Type B pancreatic cell (in vitro differentiated cells): ENCODE data around the gene MAP3K7. TPM values are rescaled to one million over a fixed set of nuclear protein-coding genes. Genes with fewer than 3 reads are reported as not detected.

ENCODE experiments used
- DNase-seq: peaks from one replicate; pipeline ENCODE4 v3.0.0; 2021; ENCODE audit warnings: mixed read lengths; ENCODE audit not compliant: unreplicated experiment; ENCODE audit errors: extremely low spot score
- H3K27ac Mint-ChIP-seq: 2 replicates; pipeline ENCODE4 v1.8.0; 2021; ENCODE audit warnings: mild to moderate bottlenecking, mixed read lengths
- H3K27me3 Mint-ChIP-seq: 2 replicates; pipeline ENCODE4 v1.8.0; 2021; ENCODE audit warnings: mixed read lengths
- H3K36me3 Mint-ChIP-seq: 2 replicates; pipeline ENCODE4 v1.8.0; 2021; ENCODE audit warnings: mixed read lengths
- H3K4me1 Mint-ChIP-seq: one replicate; pipeline ENCODE4 v1.8.0; 2021; ENCODE audit warnings: mixed read lengths; ENCODE audit not compliant: unreplicated experiment
- H3K4me3 Mint-ChIP-seq: 2 replicates; pipeline ENCODE4 v1.8.0; 2021; ENCODE audit warnings: mild to moderate bottlenecking, mixed read lengths
- H3K9me3 Mint-ChIP-seq: 2 replicates; pipeline ENCODE4 v1.8.0; 2021; ENCODE audit warnings: mixed read lengths
- total RNA-seq: library from RNA; stranded (reverse); gene quantifications from 2 replicates; pipeline ENCODE4 v1.2.1, GENCODE V29; 2021; ENCODE audit warnings: low replicate concordance
- TF ChIP-seq, protein P1 (sequence below): fragments of 200-600 bp; sonication (generic); conservative IDR thresholded peaks from 2 replicates; pipeline ENCODE4 v1.5.0; 2021; ENCODE audit warnings: antibody characterized with exemption, mild to moderate bottlenecking

Gene MAP3K7
- total RNA-seq, 1 donor from 2014 or later, result 34.1 TPM

DNA sequence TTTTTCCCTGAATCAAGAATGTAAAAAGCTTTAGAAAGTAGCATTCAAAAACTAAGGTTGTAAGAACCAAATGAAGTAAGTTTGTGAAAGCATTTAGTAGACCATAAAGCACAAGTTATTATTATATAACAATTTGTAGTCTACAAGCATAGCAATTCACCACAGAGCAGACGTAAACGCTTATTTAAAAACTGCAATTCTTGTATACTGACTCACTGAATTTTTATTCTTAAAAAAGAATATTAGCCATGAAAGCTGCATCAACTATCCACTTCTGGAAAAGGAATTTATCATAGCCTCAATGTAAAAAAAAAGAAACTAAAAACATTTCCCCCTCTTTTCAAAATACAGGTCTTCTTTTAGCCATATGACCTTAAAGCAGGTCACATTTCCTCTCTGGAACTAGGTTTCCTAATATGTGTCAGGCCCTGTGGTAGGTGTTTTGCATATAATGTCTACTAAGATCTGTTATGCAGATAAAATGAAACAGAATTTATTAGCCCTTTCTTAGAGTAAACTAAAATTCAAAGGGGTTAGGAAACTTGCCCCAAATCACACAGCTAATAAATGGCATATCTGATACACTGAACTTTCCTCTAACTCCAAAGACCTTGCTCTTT is 2.1 kb downstream of the MAP3K7 start:
- Mint-ChIP-seq H3K9me3 (no peaks in the 10 kb centered on the region), H3K4me3 (peak overlapping the region; percentile 74), H3K36me3 (no peaks in the 10 kb centered on the region), H3K27ac (peak overlapping the region; percentile 3), H3K27me3 (peaks cover 5% of the 10 kb centered on the region), H3K4me1 (peaks cover 24% of the 10 kb centered on the region)
- TF ChIP-seq, protein P1, sequence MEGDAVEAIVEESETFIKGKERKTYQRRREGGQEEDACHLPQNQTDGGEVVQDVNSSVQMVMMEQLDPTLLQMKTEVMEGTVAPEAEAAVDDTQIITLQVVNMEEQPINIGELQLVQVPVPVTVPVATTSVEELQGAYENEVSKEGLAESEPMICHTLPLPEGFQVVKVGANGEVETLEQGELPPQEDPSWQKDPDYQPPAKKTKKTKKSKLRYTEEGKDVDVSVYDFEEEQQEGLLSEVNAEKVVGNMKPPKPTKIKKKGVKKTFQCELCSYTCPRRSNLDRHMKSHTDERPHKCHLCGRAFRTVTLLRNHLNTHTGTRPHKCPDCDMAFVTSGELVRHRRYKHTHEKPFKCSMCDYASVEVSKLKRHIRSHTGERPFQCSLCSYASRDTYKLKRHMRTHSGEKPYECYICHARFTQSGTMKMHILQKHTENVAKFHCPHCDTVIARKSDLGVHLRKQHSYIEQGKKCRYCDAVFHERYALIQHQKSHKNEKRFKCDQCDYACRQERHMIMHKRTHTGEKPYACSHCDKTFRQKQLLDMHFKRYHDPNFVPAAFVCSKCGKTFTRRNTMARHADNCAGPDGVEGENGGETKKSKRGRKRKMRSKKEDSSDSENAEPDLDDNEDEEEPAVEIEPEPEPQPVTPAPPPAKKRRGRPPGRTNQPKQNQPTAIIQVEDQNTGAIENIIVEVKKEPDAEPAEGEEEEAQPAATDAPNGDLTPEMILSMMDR, result no peak
- no peak for DNase-seq

DNA sequence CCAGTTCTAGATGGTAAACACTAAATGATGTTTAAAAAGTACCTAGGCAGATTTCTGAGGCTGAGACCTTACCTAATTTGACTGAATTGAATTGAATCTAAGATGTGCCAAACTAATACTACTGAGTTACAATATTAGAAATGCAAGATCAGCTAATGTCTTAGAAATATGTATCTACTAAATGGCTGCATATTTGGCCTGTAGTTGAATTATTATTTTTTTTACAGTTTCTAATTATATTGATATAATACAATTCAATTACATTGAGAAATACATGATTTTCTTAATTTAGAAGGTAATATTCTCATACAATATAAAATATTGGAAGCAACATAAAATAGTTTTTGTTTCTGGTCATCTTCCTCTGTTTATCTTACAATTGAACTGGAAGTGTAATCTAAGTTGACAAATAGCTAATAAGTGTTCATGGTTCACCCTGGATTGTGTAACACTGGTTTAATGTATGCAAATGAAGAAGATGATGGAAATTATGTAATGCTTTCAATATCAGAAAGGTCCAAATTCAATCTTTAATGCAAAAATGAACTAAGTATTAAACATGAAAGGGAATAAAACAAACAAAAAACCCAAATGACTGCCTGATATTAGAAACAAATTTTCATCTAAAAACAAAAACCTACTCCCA is 2.9 kb downstream of the MAP3K7 start:
- peaks cover 5% of the 10 kb centered on the region for H3K27me3 Mint-ChIP-seq
- H3K9me3 Mint-ChIP-seq, result no peaks in the 10 kb centered on the region
- TF ChIP-seq, protein P1, result no peak
- H3K36me3 Mint-ChIP-seq, result no peaks in the 10 kb centered on the region
- peak overlapping the region; percentile 3 for H3K27ac Mint-ChIP-seq
- DNase-seq, result no peak
- peaks cover 24% of the 10 kb centered on the region for H3K4me1 Mint-ChIP-seq
- H3K4me3 Mint-ChIP-seq, result peak overlapping the region; percentile 58

DNA sequence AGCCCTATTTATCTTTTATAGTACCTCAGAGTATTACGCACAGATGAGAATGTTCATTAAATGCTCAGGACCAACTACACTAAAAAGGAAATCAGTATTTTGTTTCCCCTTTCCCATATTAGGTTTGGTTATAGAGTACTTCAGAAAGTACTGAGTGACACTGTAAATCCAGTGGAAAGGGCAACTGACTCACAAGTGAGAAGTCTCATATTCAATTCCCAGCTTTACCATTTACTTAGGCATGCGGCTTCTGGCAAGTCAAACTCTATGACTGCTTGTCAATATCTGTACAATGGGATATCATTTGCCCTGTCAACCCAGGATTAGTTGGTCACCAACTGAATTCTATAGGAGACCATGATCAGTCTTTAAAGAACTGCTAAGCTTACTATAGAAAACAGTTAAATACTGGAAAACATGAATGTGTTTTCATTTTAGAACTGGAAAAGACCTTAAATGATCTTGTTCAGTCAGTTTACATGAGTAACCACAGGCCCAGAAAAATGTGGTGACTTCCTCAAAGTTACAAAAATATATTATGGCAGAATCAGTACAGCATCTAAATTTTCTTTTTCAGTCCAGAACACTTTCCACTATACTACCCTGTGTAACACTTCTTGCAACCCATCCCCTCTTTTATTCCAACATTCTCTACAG is 3.6 kb downstream of the MAP3K7 start:
- no peak overlapping the region for H3K27ac Mint-ChIP-seq
- no peaks in the 10 kb centered on the region for H3K36me3 Mint-ChIP-seq
- peaks cover 24% of the 10 kb centered on the region for H3K4me1 Mint-ChIP-seq
- H3K9me3 Mint-ChIP-seq, result no peaks in the 10 kb centered on the region
- H3K4me3 Mint-ChIP-seq, result peak overlapping the region; percentile 24
- H3K27me3 Mint-ChIP-seq, result peaks cover 5% of the 10 kb centered on the region
- DNase-seq, result no peak
- TF ChIP-seq, protein P1, result no peak

DNA sequence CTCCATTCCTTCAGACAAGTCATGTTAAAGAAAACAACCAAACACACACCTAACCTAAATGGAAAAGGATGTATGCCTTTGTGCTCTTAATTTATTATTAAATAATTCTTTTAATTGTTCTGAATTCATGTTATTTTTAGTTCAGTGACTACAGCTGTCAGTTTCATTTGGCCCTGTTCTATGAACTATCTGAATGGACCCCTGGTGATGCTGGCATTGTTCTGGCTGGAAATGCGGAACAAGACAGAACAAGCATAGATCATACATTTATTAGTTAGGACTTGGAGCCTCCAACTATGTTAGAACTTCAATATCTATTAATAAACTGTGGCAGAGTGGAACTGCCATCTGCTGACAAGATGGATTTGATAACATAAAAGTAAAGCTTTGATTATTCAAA is 5.7 kb downstream of the MAP3K7 start:
- H3K27ac Mint-ChIP-seq, result no peak overlapping the region
- H3K36me3 Mint-ChIP-seq, result no peaks in the 10 kb centered on the region
- TF ChIP-seq, protein P1, result no peak
- H3K4me3 Mint-ChIP-seq, result no peak overlapping the region
- no peaks in the 10 kb centered on the region for H3K27me3 Mint-ChIP-seq
- H3K9me3 Mint-ChIP-seq, result no peaks in the 10 kb centered on the region
- DNase-seq, result no peak
- H3K4me1 Mint-ChIP-seq, result peaks cover 18% of the 10 kb centered on the region

DNA sequence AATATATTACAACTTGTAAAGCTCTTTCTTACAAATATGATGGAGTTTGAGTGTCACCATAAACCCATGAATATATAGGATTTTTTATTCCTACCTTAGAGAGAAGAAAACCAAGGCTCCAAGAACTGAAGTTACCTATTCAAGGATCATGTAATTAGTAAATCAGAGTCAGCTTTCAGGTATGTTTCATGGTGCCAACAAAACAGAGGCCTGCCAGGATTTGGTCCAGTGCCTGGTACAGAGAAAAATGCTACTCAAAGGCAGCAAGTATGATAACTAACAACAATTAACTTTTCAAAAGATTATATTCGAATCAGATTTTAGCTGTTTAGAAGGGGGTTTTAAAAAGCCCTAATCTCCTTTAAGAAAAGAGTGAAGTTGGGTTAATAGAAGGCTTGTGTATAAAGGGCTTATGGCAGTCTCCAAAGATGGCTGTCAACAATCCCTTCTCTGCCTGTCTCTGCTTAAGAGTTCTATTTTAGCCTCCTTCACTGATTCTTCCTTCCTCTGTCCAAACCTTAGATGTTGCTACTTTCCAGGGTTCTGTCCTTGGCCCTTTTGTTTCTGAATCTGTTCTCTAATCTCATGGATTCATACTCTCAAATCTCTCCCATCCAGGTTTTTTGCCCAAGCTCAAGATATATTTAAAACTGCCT is 7.8 kb downstream of the MAP3K7 start:
- H3K4me3 Mint-ChIP-seq, result no peak overlapping the region
- DNase-seq, result no peak
- H3K27ac Mint-ChIP-seq, result no peak overlapping the region
- peaks cover 11% of the 10 kb centered on the region for H3K4me1 Mint-ChIP-seq
- no peaks in the 10 kb centered on the region for H3K27me3 Mint-ChIP-seq
- no peaks in the 10 kb centered on the region for H3K36me3 Mint-ChIP-seq
- TF ChIP-seq, protein P1, result no peak
- no peaks in the 10 kb centered on the region for H3K9me3 Mint-ChIP-seq
